ENCODE results near the gene CAMKV.

DNA sequence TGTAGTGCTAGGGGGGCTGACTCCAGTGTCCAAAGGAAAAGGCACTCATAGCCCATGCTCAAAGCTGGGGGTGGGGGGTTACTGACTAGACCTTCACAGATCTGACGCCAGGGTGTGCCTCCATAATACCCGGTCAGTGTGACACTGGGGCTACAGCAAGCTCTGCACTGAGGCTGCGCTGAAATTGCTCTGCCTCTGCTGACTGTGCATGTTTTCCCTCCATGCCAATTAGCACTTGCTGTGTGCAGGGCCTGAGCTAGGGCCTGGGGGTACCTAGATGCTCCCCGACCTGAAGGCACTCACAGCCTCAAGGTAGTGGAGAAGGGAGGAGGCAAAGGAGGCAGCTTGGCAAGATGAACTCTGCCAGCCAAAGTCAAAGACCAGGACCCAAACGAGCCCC lies 5.2 kb downstream of the CAMKV start:
- TF ChIP-seq REST (IDR thresholded peaks at IDR 0.05; ENCODE audit: insufficient replicate concordance, low read depth), result no peak
- no peak for TF ChIP-seq POLR2AphosphoS5 (IDR thresholded peaks at IDR 0.05; ENCODE audit: low read depth)
- no peak for TF ChIP-seq CTCF (IDR thresholded peaks at IDR 0.05; ENCODE audit: insufficient read depth, low read length)
- TF ChIP-seq SPI1 (IDR thresholded peaks at IDR 0.05; ENCODE audit: borderline replicate concordance, low read depth), result no peak
